Tibial nerve (tissue), 4 donors: ENCODE data around the gene GGT7.

Source experiments
- CTCF ChIP-seq, 5 experiments: fragments of 200-600 bp in 3 of 5; fragments of 450-650 bp in 2 of 5; sonication (generic) in 3 of 5; IDR thresholded peaks; one replicate each; pipeline ENCODE4 v1.5.1; 2016 to 2019; ENCODE audit warnings: antibody characterized with exemption in 5 of 5, mild to moderate bottlenecking in 3 of 5, moderate library complexity in 2 of 5
- EP300 ChIP-seq, 2 donors: sonication (generic); formaldehyde crosslinking; IDR thresholded peaks; one replicate each; pipeline ENCODE4 v1.6.1; 2017; ENCODE audit warnings: antibody characterized with exemption in 2 of 2, mild to moderate bottlenecking in 1 of 2
- POLR2A ChIP-seq, 2 donors: fragments of 450-650 bp; IDR thresholded peaks; one replicate each; pipeline ENCODE4 v1.6.1; 2017; ENCODE audit warnings: antibody characterized with exemption in 2 of 2, mild to moderate bottlenecking in 2 of 2, moderate library complexity in 2 of 2

GRCh38 chr20:34880215-34880850 lies 7.7 kb upstream of the GGT7 start:
- TF ChIP-seq POLR2A (IDR thresholded peaks at IDR 0.05) = no peak
- no peak for TF ChIP-seq CTCF (IDR thresholded peaks at IDR 0.05)
- no peak for TF ChIP-seq EP300 (IDR thresholded peaks at IDR 0.05)
